Vagina (tissue), 2 donors: ENCODE measurements around the gene ATF7.

Experiments
- CTCF ChIP-seq, 3 experiments: fragments of 450-650 bp in 2 of 3; fragments of 200-600 bp in 1 of 3; sonication (generic) in 1 of 3; IDR thresholded peaks; one replicate each; pipeline ENCODE4 v1.5.1; 2017 to 2019; ENCODE audit warnings: antibody characterized with exemption in 3 of 3, mild to moderate bottlenecking in 2 of 3, moderate library complexity in 2 of 3
- POLR2A ChIP-seq, 2 donors: fragments of 450-650 bp; IDR thresholded peaks; one replicate each; pipeline ENCODE4 v1.6.1; 2017; ENCODE audit warnings: antibody characterized with exemption in 2 of 2, mild to moderate bottlenecking in 2 of 2, moderate library complexity in 2 of 2

GRCh38 chr12:53467082-53467481, 159.1 kb downstream of the ATF7 start:
- no peak for TF ChIP-seq POLR2A (IDR thresholded peaks at IDR 0.05)
- TF ChIP-seq CTCF (IDR thresholded peaks at IDR 0.05), result no peak
